HG03342 (cell line): Measurements from ENCODE around the gene KRT25.

Source experiments
- ATAC-seq: cut with Tn5 transposase; IDR thresholded peaks from one replicate; pipeline ENCODE4 v1.9.1; 2021; ENCODE audit warnings: mild to moderate bottlenecking, moderate library complexity; ENCODE audit not compliant: unreplicated experiment

KRT25 gene

DNA sequence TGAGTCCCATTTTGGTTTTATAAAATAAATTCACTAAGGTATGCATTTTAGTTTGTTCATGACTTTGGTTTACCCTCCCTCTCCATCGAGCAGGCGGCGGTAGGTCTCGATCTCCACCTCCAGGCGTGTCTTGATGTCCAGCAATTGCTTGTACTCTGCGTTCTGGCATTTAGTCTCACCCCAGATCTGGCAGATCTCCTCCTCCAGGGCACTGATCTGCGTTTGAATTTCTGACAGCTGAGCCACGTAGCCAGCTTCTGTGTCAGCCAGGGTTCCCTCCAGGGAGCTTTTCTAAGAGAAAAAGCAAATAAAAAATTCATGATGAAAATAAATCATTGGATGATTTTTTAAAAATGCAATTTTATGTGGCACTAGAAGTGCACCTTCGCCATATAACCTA is 55.8 kb downstream of the KRT25 start:
- no peak for ATAC-seq
